ENCODE results near the gene CPM.

GRCh38 chr12:68805592-68806120, 127.3 kb downstream of the CPM start:
- TF ChIP-seq CTCF (IDR thresholded peaks at IDR 0.05 in 8 of 11, conservative IDR thresholded peaks at IDR 0.05 in 3 of 11): no peak
- no peak for TF ChIP-seq POLR2A (IDR thresholded peaks at IDR 0.05)
